ENCODE data around the gene DNAH11. TPM values are rescaled to one million over a fixed set of nuclear protein-coding genes. Genes with fewer than 3 reads are reported as not detected.

The DNAH11 gene
- total RNA-seq, 1 experiment from 2014 or later, result 0.15 TPM

GRCh38 chr7:21617916-21618390, 75.1 kb downstream of the DNAH11 start:
- intact Hi-C loops (cut with micrococcal nuclease; ENCODE audit: unreplicated experiment), result no loop called here
- no peaks in the 10 kb centered on the region for H3K36me3 ChIP-seq (ENCODE audit: control insufficient read depth, insufficient read depth, low read length)
- DNase-seq (ENCODE audit: low read depth, low spot score) (peak; percentile 47), ATAC-seq (peak; percentile 84)
- H3K4me1 ChIP-seq (ENCODE audit: control insufficient read depth, insufficient read depth, low read length), result peaks cover 6% of the 10 kb centered on the region; the same call in 1 of the 2 replicates
- BruUV-seq (replicated peaks), result no TSS peak
- in situ Hi-C loops (cut with HindIII; ENCODE audit: low pct_unique_long_range_greater_than_20kb, low sequenced_read_pairs), result no loop called here
- H3K27me3 ChIP-seq (ENCODE audit: control insufficient read depth, insufficient read depth, low read length), result no peaks in the 10 kb centered on the region
- POLR2A ChIA-PET, result no interaction called here
- TF ChIP-seq, protein P1, sequence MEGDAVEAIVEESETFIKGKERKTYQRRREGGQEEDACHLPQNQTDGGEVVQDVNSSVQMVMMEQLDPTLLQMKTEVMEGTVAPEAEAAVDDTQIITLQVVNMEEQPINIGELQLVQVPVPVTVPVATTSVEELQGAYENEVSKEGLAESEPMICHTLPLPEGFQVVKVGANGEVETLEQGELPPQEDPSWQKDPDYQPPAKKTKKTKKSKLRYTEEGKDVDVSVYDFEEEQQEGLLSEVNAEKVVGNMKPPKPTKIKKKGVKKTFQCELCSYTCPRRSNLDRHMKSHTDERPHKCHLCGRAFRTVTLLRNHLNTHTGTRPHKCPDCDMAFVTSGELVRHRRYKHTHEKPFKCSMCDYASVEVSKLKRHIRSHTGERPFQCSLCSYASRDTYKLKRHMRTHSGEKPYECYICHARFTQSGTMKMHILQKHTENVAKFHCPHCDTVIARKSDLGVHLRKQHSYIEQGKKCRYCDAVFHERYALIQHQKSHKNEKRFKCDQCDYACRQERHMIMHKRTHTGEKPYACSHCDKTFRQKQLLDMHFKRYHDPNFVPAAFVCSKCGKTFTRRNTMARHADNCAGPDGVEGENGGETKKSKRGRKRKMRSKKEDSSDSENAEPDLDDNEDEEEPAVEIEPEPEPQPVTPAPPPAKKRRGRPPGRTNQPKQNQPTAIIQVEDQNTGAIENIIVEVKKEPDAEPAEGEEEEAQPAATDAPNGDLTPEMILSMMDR (IDR thresholded peaks at IDR 0.05), result no peak
- no peak for TF ChIP-seq SIN3A (IDR thresholded peaks at IDR 0.05; ENCODE audit: borderline replicate concordance, insufficient read depth, low read depth, low read length)
- no peak overlapping the region for H3K4me3 ChIP-seq (ENCODE audit: low read depth in 2 of 2, low read length in 2 of 2)
- CTCF ChIA-PET, result interaction anchor here (0.6 kb wide), 1 partner anchor 47 kb away, joined by 5 read pairs; no protein-coding TSS in a partner anchor
- no peak overlapping the region; the same call in 1 of the 2 replicates for H3K27ac ChIP-seq (ENCODE audit: low read length)
- H3K9me3 ChIP-seq (ENCODE audit: control insufficient read depth, insufficient read depth, low read depth, low read length), result no peaks in the 10 kb centered on the region

GRCh38 chr7:21618706-21619105, 75.9 kb downstream of the DNAH11 start:
- DNase-seq (ENCODE audit: low read depth, low spot score) (no peak), ATAC-seq (no peak)
- H3K27me3 ChIP-seq (ENCODE audit: control insufficient read depth, insufficient read depth, low read length), result no peaks in the 10 kb centered on the region
- TF ChIP-seq, protein P1 (IDR thresholded peaks at IDR 0.05), result no peak
- intact Hi-C loops (cut with micrococcal nuclease; ENCODE audit: unreplicated experiment) (no loop called here), in situ Hi-C loops (cut with HindIII; ENCODE audit: low pct_unique_long_range_greater_than_20kb, low sequenced_read_pairs) (no loop called here)
- no TSS peak for BruUV-seq (replicated peaks)
- no peak overlapping the region for H3K4me3 ChIP-seq (ENCODE audit: low read depth in 2 of 2, low read length in 2 of 2)
- CTCF ChIA-PET, result no interaction called here
- POLR2A ChIA-PET, result no interaction called here
- no peaks in the 10 kb centered on the region for H3K36me3 ChIP-seq (ENCODE audit: control insufficient read depth, insufficient read depth, low read length)
- no peaks in the 10 kb centered on the region for H3K9me3 ChIP-seq (ENCODE audit: control insufficient read depth, insufficient read depth, low read depth, low read length)
- no peak overlapping the region for H3K27ac ChIP-seq (ENCODE audit: low read length)
- H3K4me1 ChIP-seq (ENCODE audit: control insufficient read depth, insufficient read depth, low read length), result peaks cover 6% of the 10 kb centered on the region; the same call in 1 of the 2 replicates

- TF ChIP-seq POLR2AphosphoS5 (IDR thresholded peaks at IDR 0.05; ENCODE audit: low read depth, low read length) (no peak), TCF7L2 (IDR thresholded peaks at IDR 0.05; ENCODE audit: low read depth, low read length) (no peak), SIN3A (IDR thresholded peaks at IDR 0.05; ENCODE audit: borderline replicate concordance, insufficient read depth, low read depth, low read length) (no peak)
- TF ChIP-seq, protein P1 (IDR thresholded peaks at IDR 0.05), result no peak
- TF ChIP-seq, protein P2, sequence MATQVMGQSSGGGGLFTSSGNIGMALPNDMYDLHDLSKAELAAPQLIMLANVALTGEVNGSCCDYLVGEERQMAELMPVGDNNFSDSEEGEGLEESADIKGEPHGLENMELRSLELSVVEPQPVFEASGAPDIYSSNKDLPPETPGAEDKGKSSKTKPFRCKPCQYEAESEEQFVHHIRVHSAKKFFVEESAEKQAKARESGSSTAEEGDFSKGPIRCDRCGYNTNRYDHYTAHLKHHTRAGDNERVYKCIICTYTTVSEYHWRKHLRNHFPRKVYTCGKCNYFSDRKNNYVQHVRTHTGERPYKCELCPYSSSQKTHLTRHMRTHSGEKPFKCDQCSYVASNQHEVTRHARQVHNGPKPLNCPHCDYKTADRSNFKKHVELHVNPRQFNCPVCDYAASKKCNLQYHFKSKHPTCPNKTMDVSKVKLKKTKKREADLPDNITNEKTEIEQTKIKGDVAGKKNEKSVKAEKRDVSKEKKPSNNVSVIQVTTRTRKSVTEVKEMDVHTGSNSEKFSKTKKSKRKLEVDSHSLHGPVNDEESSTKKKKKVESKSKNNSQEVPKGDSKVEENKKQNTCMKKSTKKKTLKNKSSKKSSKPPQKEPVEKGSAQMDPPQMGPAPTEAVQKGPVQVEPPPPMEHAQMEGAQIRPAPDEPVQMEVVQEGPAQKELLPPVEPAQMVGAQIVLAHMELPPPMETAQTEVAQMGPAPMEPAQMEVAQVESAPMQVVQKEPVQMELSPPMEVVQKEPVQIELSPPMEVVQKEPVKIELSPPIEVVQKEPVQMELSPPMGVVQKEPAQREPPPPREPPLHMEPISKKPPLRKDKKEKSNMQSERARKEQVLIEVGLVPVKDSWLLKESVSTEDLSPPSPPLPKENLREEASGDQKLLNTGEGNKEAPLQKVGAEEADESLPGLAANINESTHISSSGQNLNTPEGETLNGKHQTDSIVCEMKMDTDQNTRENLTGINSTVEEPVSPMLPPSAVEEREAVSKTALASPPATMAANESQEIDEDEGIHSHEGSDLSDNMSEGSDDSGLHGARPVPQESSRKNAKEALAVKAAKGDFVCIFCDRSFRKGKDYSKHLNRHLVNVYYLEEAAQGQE (IDR thresholded peaks at IDR 0.05; ENCODE audit: insufficient read depth in 1 of 2, low read depth in 2 of 2, low read length in 1 of 2), result no peak
- Histone ChIP-seq H3K27ac (ENCODE audit: low read length) (no peak overlapping the region), H3K36me3 (ENCODE audit: control insufficient read depth, insufficient read depth, low read length) (no peaks in the 10 kb centered on the region), H3K9me3 (ENCODE audit: control insufficient read depth, insufficient read depth, low read depth, low read length) (no peaks in the 10 kb centered on the region), H3K4me1 (ENCODE audit: control insufficient read depth, insufficient read depth, low read length) (peaks cover 6% of the 10 kb centered on the region; the same call in 1 of the 2 replicates), H3K4me3 (ENCODE audit: low read depth in 2 of 2, low read length in 2 of 2) (no peak overlapping the region), H3K27me3 (ENCODE audit: control insufficient read depth, insufficient read depth, low read length) (no peaks in the 10 kb centered on the region)
- POLR2A ChIA-PET, result no interaction called here
- CTCF ChIA-PET, result no interaction called here
- no peak for ATAC-seq
- in situ Hi-C loops (cut with HindIII; ENCODE audit: low pct_unique_long_range_greater_than_20kb, low sequenced_read_pairs), result no loop called here
- intact Hi-C loops (cut with micrococcal nuclease; ENCODE audit: unreplicated experiment), result no loop called here
- BruUV-seq (replicated peaks), result no TSS peak
- no peak for DNase-seq (ENCODE audit: low read depth, low spot score)
These were observed 77.2 kb downstream of the DNAH11 start for GRCh38 chr7:21620054-21620453.

Measured in Panc1 (cell line).